Heart left ventricle (tissue), 16 donors: Measurements from ENCODE around the gene RBKS. TPM values are rescaled to one million over a fixed set of nuclear protein-coding genes. Genes with fewer than 3 reads are reported as not detected.
A peak's percentile ranks its signal among the peaks of the same experiment; 100 is the strongest.

Experiments
- ATAC-seq, 4 donors: fragments of 200-7000 bp; cut with Tn5 transposase; one replicate each; pipeline ENCODE4 v1.9.1; 2020 to 2022; ENCODE audit warnings: moderate library complexity in 4 of 4, mild to moderate bottlenecking in 3 of 4, moderate number of reproducible peaks in 1 of 4
- DNase-seq, 5 donors: peaks; one replicate each; pipeline ENCODE4 v3.0.0-alpha.2; 2020
- H3K27ac ChIP-seq, 12 donors: fragments of 200-600 bp; sonication (generic) in 4 of 12; one replicate each; pipeline versions ENCODE4 v1.5.0 to v1.8.0; 2016 to 2022; ENCODE audit warnings: mild to moderate bottlenecking in 2 of 12
- H3K27me3 ChIP-seq, 9 donors: fragments of 200-600 bp; sonication (generic) in 2 of 9; one replicate each; pipeline versions ENCODE4 v1.5.1 to v1.8.0; 2016 to 2022; ENCODE audit warnings: mild to moderate bottlenecking in 3 of 9
- H3K36me3 ChIP-seq, 9 donors: fragments of 200-600 bp; sonication (generic) in 2 of 9; one replicate each; pipeline versions ENCODE4 v1.5.0 to v1.8.0; 2018 to 2022; ENCODE audit warnings: mild to moderate bottlenecking in 2 of 9
- H3K4me1 ChIP-seq, 12 donors: fragments of 200-600 bp; sonication (generic) in 4 of 12; one replicate each; pipeline versions ENCODE4 v1.5.0 to v1.8.0; 2016 to 2022; ENCODE audit warnings: mild to moderate bottlenecking in 3 of 12
- H3K4me3 ChIP-seq, 12 donors: fragments of 200-600 bp; sonication (generic) in 4 of 12; one replicate each; pipeline versions ENCODE4 v1.5.0 to v1.8.0; 2017 to 2022; ENCODE audit warnings: mild to moderate bottlenecking in 9 of 12, moderate library complexity in 4 of 12
- H3K9me3 ChIP-seq, 12 donors: fragments of 200-600 bp; sonication (generic) in 4 of 12; one replicate each; pipeline versions ENCODE4 v1.5.0 to v1.8.0; 2016 to 2022; ENCODE audit warnings: mild to moderate bottlenecking in 1 of 12
- CTCF ChIP-seq, 12 donors: fragments of 200-600 bp; sonication (generic) in 4 of 12; IDR thresholded peaks; one replicate each; pipeline versions ENCODE4 v1.5.0 to v1.8.0; 2018 to 2022; ENCODE audit warnings: antibody characterized with exemption in 12 of 12, mild to moderate bottlenecking in 5 of 12
- POLR2A ChIP-seq, 2 donors: fragments of 450-650 bp; IDR thresholded peaks; one replicate each; pipeline ENCODE4 v1.6.1; 2017; ENCODE audit warnings: antibody characterized with exemption in 2 of 2, mild to moderate bottlenecking in 2 of 2, moderate library complexity in 2 of 2
- WGBS, 4 donors: extraction: QIAGEN DNeasy Blood & Tissue Kit in 2 of 4; methylation state at CpG; one replicate each; pipeline versions ENCODE4 v1.1.5 to v1.1.7; 2013 to 2018; 5-methylcytosine and 5-hydroxymethylcytosine counted together
- intact Hi-C, 10 donors: fragments of 100-400 bp; cut with DNase I; formaldehyde crosslinking; loops; one replicate each; pipeline versions ENCODE4 v1.11.1 to v1.14.2; 2022
- polyA plus RNA-seq, 2 donors: library from polyadenylated mRNA; stranded (reverse); fragments of 200-250 nt; gene quantifications; one replicate each; pipeline ENCODE4 v1.2.3, GENCODE V29; 2013
- total RNA-seq, 9 donors: library from RNA; depleted of rRNA in 2 of 9; stranded (reverse); fragments of >200 nt in 2 of 9; fragmentation: NEBNext Ultra II Directional in 3 of 9; extraction: Animal tissue kit (Norgen Biotek cat#: 25700) in 3 of 9; gene quantifications; one replicate each; pipeline versions ENCODE4 v1.1.0 to v1.2.4, GENCODE V29; 2016 to 2023
- donor health status: ischemic (EF 13 %, LVEDD 7.1; RV severe dilation, severe dysfunction).
- donor health status: healthy with polysubstance abuse.
- donor health status: DM: no; HTN: yes; CAD: no.
- donor health status: DM: no; HTN: no; CAD: no.
- donor health status: ischemic (EF 25% LVEDD 6.9; RV normal size, moderate dysfunction).
- donor health status: ischemic (EF 25% LVEDD 5.7; RV mildly dilated, moderate dysfunction).
- donor health status: healthy.
- donor health status: DM: yes; HTN: yes; CAD: no.
- donor health status: ischemic (EF 35%, LVEDD 5.7; RV mildly dilated, moderate dysfunction).
- donor health status: nonischemic (EF 11% LVEDD 7.7; RV severe dilation, severe dysfunction).
- donor health status: DM: yes; HTN: yes; CAD: no.
- donor health status: PGD.
- donor health status: ischemic (EF 29% LVEDD 5.4; RV normal size, mild dysfunction).
- donor health status: nonischemic (EF 23%, LVEDD 6.1; RV moderate dilation, normal function).

Gene RBKS
- total and polyA plus RNA-seq, 11 donors, result 1.3 to 6.0 (median 4.0) TPM

- H3K4me3 ChIP-seq, result peak overlapping the region; percentile 56 to 89 (median 76)
- 13 to 42% (median 19%) methylated on average over 2 of the region's 2 CpGs for WGBS, 4 donors
- H3K4me1 ChIP-seq, result peaks cover 4 to 58% (median 43%) of the 10 kb centered on the region in 12 donors
- H3K27me3 ChIP-seq, result no peaks in the 10 kb centered on the region
- peaks cover 0 to 39% (median 14%) of the 10 kb centered on the region in 9 donors for H3K36me3 ChIP-seq
- no peak for ATAC-seq
- H3K27ac ChIP-seq, result peak overlapping the region; percentile 88 to 97 (median 92)
- intact Hi-C loops, result loop anchor here in 7 of 10 donors (1.0 to 10.0 kb wide), 8 partner anchors 46 to 622 kb away; partner anchors contain the start of genes FOSL2 (in 3 of the 7), BABAM2 (in 2 of the 7) and RBKS (in 2 of the 7)
- DNase-seq, result no peak
- TF ChIP-seq CTCF (IDR thresholded peaks at IDR 0.05) (no peak), POLR2A (IDR thresholded peaks at IDR 0.05) (no peak)
- no peaks in the 10 kb centered on the region for H3K9me3 ChIP-seq
Observed at GRCh38 chr2:27772804-27773203, 117.4 kb downstream of the RBKS start.

- 0 to 1% (median 0%) methylated on average over 30 to 48 of the region's 48 CpGs for WGBS, 4 donors
- Histone ChIP-seq H3K4me3 (peak within 1 kb of the TSS; percentile 56 to 89 (median 76)), H3K36me3 (peaks cover 0 to 29% (median 11%) of the 10 kb centered on the region in 9 donors), H3K27ac (peak within 1 kb of the TSS; percentile 88 to 97 (median 92)), H3K4me1 (peaks cover 4 to 50% (median 37%) of the 10 kb centered on the region in 12 donors), H3K27me3 (no peaks in the 10 kb centered on the region), H3K9me3 (no peaks in the 10 kb centered on the region)
- TF ChIP-seq POLR2A (IDR thresholded peaks at IDR 0.05), result peak in 1 of 2 donors; percentile 61
- no peak for TF ChIP-seq CTCF (IDR thresholded peaks at IDR 0.05)
- peak; percentile 96 to 98 (median 96) for DNase-seq
- ATAC-seq, result peak; percentile 95 to 98 (median 98)
- intact Hi-C loops, result loop anchor here in 6 of 10 donors (1.0 to 10.0 kb wide), 7 partner anchors 44 to 623 kb away; partner anchors contain the start of genes FOSL2 (in 3 of the 6), BABAM2 (in 2 of the 6) and RBKS (in 2 of the 6)
Observed at GRCh38 chr2:27771548-27772335, 118.4 kb downstream of the RBKS start, which contains the start of gene MRPL33. Gene MRPL33, plus strand, starts transcription at chr2:27771719. Its CDS starts 59 bp downstream, at chr2:27771778.

- Histone ChIP-seq H3K4me1 (peaks cover 4 to 47% (median 33%) of the 10 kb centered on the region in 12 donors), H3K27ac (peak overlapping the region; percentile 88 to 97 (median 92)), H3K36me3 (peaks cover 0 to 23% (median 11%) of the 10 kb centered on the region in 9 donors), H3K9me3 (no peaks in the 10 kb centered on the region), H3K4me3 (peak overlapping the region; percentile 56 to 89 (median 76)), H3K27me3 (no peaks in the 10 kb centered on the region)
- DNase-seq, result no peak
- intact Hi-C loops, result loop anchor here in 6 of 10 donors (1.0 to 10.0 kb wide), 7 partner anchors 44 to 624 kb away; partner anchors contain the start of genes FOSL2 (in 3 of the 6), BABAM2 (in 2 of the 6) and RBKS (in 2 of the 6)
- ATAC-seq, result peak in 1 of 4 donors; percentile 5
- no peak for TF ChIP-seq POLR2A (IDR thresholded peaks at IDR 0.05)
- TF ChIP-seq CTCF (IDR thresholded peaks at IDR 0.05), result no peak
- WGBS, 4 donors, result 11 to 12% (median 11%) methylated on average over 13 of the region's 13 CpGs
Observed at GRCh38 chr2:27771202-27771547, 119.0 kb downstream of the RBKS start.

- no peaks in the 10 kb centered on the region for H3K9me3 ChIP-seq
- no peak for TF ChIP-seq POLR2A (IDR thresholded peaks at IDR 0.05)
- peak overlapping the region in 10 of 12 donors; percentile 6 to 47 (median 36) for H3K4me3 ChIP-seq
- 93 to 97% (median 94%) methylated on average over 2 of the region's 2 CpGs for WGBS, 4 donors
- peaks cover 0 to 17% (median 6%) of the 10 kb centered on the region in 12 donors for H3K4me1 ChIP-seq
- no peaks in the 10 kb centered on the region for H3K27me3 ChIP-seq
- H3K36me3 ChIP-seq, result no peaks in the 10 kb centered on the region
- H3K27ac ChIP-seq, result no peak overlapping the region
- ATAC-seq (no peak), DNase-seq (no peak)
- intact Hi-C loops, result no loop called here
Observed at GRCh38 chr2:27766287-27766661, 123.9 kb downstream of the RBKS start.
